Activated CD4-positive, alpha-beta T cell treated with anti-CD3 and anti-CD28 coated beads, Interleukin-2, amount 50 U/mL, for 48 hours (primary cell): Measurements from ENCODE around the gene RNASE13.

Source experiments
- DNase-seq, 2 experiments: peaks; one replicate each; pipeline ENCODE4 v3.0.0-alpha.2; 2020

RNASE13 gene

DNA sequence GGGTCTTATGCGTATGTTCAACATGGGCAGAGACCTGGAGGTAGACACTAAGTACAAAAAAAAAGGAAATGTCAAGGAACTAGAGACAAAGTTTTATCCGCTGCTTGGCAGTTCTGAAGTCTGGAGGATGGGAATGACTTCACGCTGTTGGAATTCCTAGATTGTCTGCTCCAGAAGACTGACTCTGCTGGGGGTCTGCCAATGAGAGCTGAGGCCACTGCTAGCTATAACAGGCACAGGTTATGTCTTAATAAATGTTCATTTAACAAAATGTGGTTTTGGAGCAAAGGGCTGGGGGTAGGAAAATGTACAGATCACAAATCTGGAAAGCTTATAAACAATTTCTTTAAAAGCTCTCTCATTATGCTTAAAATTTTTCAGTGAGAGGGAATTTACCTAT is 28.9 kb upstream of the RNASE13 start:
- no peak for DNase-seq

DNA sequence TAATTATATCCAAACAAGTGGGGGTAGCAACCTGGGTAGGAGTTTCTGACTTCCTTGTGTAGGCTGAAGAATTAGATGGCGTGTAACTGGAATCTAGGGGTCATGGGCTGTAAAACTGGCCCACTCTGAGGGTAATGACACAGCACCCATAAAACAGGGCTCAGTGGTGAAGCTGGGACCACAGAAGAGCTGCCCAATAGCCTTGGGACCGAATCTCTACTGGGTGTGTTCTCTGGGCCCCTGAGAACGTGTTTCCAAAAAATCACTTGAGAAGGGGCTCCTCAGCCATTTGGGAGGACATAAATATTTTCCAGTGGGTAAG is 26.7 kb upstream of the RNASE13 start:
- DNase-seq: no peak

DNA sequence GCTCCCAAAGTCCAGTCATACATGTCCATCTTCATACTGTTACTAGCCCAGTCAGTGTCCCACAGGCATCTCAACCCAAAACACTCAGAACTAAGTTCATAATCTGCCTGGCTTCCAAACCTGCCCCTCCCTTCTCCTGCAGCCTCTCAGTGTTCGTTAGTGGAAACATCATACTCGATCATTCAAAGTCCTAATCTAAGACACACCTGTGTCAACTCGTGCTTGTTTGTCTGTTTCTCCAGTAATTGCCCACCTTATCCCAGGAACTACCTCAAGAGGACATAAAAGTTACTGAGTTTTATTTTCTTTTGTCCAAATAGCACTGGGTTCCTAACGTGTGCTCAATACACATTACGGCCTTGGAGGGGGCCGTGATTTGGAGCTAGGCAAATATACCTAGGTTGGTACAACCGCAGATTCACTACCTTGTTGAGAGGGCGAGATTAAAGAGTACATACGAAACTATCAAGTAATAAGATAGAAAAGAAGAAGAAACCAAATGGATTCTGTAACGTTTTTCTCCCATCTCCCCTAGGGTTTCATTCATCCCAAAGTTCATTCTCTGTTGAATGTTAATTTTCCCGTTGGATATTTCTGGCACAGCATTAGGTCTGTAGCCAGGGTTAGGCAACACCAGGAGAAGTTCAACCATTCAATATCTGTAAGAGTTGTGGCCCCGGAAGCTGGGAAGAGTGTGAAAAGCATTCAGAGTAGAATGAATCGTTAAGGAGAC is 26.2 kb upstream of the RNASE13 start:
- DNase-seq: no peak

DNA sequence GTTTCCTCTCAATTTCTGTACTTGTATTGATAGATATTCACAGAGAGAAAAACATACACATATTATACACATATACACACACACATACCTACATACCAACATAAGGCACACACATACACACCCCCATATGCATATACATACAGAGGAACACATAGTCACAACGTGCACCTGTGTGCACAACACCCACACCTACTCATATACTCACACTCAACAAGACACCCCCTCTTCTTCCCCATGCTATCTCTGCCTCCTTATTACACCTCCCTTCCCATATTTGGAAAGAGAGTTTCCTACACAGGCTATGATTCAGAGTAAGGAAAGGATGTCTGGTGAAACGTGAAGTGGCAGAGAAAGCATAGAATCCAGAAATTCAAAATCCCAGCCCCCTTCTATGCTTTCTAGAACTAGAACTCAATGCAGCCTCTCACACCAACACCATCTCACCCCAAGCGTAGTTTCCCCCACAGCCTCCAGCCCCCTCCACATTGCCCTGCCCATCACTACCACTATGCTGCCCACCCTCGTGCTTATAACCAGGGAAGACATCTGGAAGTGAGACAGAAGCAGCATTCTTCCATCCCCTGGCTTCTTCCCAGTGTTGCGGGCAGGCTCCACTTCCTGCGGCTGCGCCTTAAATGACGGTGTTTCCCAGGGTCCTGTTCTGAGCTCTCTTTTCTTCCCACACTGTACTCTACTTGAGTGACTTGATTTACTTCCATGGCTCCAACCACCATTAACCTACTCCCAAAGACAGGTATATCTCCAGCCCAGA is 25.4 kb upstream of the RNASE13 start:
- no peak for DNase-seq

DNA sequence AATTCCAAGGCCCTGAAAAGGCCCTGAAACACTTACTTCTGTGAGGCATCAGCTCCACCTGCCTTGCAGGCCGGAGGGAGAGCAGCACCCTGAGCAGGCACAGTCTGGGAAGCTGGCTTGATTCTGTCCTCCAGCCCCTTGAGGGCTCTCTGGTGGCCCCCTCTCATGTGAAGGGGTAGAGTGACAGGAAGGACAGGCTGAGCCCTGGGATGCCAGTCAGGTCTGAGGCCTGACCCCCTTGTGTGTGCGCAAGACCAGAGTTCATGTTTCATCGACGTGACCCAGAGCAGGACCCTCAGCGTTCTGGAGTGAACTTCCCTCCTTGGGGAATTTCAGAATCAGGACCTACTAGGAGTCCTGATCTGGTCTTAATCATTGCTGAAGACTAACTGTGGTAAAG is 24.3 kb upstream of the RNASE13 start:
- no peak for DNase-seq

DNA sequence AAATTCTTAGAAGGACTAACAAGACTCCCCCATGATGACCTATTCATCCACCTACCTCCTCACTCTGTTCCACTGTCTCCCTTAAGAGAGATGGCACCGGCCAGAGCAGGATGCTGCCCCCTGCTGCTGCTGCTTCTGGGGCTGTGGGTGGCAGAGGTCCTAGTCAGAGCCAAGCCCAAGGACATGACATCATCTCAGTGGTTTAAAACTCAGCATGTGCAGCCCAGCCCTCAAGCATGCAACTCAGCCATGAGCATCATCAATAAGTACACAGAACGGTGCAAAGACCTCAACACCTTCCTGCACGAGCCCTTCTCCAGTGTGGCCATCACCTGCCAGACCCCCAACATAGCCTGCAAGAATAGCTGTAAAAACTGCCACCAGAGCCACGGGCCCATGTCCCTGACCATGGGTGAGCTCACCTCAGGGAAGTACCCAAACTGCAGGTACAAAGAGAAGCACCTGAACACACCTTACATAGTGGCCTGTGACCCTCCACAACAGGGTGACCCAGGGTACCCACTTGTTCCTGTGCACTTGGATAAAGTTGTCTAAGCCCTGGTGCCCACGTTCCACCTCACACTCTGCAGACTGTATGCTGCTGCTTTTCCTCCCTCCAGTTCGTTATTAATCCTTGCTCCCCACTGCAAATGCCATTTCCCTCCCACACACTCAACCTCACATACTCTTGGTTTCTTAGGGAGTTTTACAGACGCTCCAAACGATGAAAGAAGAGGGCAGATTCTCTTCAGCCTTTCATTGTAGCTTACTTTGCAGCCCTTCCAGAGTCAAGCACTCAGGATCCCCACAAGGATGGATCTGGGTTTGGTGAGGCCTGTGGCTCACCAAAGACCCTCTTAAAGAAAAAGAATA is 23.4 kb upstream of the RNASE13 start, which contains the start of gene RNASE8:
Gene RNASE8 (plus strand): TSS at position 20 of the 873 bp plus-strand sequence. CDS start 71 bp downstream, at position 91.
- no peak for DNase-seq

DNA sequence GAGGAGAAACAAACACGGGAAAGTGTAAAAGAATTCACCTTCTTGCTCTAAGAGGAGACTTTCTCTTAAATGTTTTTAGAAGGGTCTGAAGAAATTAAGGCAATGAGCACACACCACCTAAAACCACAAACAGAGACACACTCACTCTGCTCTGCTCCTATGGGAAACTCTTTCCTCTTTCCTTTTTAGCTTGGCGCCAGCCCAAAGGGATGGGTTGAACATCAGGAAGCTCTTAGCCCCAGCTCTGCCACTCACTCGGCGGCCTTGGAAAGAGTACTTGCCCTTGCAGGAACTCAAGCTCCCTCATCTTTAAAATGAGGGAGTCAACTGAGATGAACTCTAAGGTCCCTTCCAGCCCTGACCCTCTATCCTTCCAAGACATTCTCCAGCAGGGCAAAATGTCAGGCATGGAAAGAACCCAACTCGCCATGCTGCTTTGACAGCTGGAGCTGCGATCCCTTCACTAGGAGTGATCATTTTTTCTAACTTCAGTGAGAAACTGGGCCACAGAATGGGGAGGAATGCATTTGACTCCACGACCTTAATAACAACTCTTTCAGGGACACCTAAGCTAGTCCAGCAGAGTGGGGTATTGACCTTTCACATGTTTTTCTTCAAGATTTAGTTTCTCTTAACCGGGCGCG is 22.0 kb upstream of the RNASE13 start:
- no peak for DNase-seq

DNA sequence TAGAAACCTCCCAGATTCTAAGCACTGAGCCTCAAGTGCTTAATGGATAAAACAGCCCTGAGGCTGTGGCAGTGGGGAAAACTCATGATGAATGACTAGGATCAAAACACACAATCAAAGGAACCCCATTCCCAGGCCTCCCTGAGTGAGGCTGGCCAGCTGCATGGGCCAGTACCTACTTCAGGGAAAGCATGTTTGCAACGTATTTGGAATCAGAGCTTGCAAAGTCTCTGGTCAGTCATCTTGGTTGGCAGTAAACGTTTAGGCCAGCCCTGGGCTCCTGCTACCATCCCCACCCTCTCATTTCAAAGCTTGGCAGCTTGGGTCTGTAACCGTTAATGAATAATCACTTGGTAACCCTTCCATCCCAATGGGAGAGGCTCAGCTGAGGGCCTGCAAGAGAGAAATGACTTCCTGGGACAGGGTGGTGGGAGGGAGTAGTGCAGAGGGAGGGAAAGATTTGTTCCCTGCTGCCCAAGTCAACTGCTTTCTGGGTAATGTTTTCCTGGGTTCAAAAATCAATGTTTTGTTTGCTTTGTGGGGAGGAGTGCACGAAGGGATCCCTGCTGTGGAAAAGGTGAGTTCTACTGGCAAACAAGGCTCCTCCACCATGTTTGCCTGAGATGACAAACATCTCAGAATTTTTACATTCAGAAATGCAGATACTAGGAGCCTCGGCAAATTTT is 21.0 kb upstream of the RNASE13 start:
- no peak for DNase-seq

DNA sequence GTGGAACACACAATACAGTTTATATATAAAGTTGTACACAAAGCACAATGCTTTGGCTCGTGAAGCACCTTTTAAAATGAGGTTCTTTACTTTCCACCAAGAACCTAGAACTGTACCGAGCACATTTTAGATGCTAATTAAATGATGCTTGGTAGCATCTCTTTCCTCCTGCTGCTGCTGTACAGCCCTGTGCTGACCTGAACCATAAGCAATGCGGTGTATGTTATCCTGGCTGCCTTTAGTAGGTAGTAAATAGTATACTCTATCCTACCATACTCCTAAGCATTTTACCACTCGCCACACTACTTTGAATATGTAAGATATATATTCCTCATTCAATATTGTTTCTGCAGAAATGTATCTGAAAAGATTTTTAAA is 20.1 kb upstream of the RNASE13 start:
- no peak for DNase-seq

DNA sequence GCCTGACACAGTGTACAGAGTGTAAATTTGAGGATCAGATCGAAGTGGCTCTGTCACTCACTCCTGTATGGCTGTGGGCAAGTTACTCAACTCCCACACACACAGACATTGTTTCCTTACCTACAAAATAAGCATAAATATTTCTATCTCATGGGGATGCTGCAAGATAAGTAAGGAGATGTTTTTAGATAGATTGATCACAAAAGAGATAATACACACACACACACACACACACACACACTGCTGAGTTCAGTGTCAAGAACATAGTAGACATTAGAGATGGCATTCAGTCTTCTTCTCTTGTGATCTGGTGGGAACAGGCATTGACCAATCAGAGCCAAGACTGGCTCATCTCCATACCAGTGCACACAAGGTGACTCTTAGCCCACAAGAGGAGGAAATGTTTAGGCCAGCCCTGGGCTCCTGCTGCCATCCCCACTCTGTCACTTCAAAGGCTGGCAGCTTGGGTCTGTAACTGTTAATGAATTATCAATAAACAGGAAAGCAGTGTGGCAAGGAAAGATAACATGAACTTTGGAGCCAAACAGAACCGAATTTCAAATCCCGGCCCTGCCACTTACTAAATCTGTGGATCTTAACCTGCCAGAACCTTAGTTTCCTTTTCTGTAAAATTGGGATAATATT is 19.6 kb upstream of the RNASE13 start:
- DNase-seq: no peak

DNA sequence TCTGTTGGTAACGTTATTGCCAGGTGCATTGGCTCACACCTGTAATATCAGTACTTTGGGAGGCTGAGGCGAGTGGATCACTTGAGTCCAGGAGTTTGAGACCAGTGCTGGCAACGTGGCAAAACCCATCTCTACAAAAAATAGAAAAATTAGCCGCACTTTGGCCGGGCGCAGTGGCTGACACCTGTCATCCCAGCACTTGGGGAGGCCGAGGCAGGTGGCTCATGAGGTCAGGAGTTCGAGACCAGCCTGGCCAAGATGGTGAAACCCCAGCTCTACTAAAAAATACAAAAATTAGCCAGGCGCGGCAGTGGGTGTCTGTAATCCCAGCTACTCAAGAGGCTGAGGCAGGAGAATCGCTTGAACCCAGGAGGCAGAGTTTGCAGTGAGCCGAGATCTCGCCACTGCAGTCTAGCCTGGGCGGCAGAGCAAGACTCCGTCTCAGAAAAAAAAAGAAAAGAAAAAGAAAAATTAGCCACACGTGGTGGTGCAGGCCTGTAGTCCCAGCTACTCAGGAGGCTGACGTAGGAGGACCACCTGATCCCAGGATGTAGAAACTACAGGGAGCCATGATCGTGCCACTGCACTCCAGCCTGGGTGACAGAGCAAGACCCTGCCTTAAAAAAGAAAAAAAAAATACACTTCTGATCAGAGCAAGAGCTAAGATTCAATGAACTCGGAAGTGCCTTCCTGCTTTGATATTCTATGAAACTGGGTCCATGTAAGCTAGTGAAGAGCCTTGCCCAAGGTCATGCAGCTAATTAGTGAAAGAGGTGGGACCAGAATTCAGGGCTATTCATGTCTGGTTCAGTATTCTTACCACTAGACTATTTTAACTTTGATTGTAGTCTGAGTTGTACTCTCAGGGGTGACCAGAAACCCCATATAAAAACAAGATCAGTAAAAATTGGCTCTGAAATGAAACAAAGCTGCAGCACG is 18.8 kb upstream of the RNASE13 start:
- DNase-seq: no peak

DNA sequence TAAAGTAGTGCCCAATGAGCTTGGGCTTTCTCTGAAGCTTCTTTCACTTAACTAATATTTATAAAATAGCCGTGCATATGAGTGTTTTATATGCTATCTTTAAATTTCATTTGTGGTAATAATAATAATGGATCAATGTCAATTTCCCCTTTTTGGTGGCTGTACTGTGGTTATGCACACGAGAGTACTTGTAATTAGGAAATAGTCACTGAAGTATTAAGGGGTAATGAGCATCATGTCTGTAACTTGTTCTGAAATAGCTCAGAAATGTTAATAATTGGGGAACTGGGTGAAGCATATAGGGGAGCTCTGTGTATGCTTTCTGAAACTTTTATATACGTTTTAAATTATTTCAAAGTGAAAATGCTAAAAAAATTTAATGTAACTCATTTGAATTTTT is 16.0 kb upstream of the RNASE13 start:
- no peak for DNase-seq

DNA sequence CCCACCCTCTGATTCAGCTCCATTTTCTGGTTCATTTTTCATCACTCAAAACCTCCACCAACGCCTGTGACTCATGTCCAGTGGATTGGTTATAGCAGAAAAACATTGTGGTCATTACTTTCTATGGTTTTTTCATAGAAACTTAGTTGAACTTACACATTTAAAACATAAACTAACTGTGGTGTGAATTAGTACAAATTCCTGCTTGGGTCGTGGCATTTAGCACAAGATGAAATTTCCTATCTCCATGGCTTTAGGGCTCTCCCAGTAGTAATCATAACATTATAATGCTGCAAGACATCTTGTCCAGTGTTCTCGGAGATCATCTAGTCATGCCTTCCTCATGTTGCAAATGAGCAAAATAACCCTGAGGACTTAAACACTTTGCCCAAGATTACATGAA is 14.7 kb upstream of the RNASE13 start:
- DNase-seq: no peak

DNA sequence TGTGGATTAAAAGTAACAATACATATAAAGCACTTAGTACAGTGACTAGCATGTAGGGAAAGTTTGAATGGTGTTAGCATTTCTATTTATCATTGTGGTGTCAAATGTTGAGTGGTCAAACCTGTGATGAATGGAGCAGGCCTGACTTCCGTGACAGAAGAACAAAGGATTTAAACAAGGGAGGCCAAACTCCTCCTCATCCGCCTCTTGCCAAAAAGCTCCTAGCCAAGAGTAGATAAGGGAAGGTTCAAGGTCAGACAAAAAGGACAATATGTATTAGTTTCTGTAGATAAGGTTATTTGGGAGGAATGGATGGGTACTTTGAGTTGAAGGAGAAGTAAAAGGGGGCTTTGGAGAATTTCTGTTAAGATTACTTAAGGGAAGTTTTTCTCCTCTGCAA is 14.0 kb upstream of the RNASE13 start:
- DNase-seq: no peak

DNA sequence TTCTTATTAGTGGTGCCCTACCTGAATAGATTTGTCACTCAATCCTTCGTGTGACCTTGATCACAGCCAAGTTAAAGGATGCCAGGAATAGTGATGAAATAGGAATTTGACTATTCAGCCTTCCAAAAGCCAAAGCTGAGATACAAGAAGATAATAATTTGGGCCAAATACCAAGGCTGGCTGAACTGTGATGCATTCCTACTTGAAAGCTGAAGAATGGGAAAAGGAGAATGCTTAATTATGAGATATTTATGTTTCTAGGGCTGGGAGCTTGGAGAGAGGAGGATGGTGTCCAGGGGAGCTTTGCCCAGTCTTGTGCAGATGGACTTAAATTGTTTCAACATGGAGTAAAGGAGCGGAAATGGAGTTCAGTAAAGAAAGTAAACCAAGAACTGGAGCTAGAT is 12.8 kb upstream of the RNASE13 start:
- no peak for DNase-seq

DNA sequence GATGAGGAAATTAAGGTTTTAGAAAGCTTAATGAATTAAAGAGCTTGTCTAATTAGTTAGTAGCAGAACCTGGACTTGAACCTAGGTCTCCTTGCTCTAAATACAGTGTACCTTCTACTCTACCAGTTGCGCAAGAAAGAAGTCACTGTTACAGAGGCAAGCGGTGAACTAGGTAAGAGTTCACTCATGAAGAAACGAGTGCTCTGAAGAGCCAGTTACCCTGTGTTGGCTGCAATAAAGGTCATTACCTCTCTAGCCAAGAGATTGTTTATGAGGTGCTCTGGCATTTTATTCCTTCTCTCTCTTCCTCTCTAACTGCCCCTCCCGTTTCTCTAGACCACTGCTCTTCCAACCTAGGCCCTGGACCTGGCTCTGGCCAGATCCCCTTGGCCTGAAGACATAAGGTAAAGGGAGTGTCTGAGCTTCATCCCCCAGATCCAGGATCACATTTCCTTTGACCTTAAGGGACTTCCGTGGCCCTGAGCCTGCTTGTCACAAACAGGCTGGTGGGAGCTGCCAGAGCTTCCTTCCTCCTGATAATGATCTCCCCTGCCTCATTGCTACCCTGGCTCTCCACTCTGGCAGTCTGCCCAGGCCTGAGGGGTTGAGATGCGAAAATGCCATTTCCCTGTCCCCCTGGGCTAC is 9.5 kb upstream of the RNASE13 start:
- no peak for DNase-seq

DNA sequence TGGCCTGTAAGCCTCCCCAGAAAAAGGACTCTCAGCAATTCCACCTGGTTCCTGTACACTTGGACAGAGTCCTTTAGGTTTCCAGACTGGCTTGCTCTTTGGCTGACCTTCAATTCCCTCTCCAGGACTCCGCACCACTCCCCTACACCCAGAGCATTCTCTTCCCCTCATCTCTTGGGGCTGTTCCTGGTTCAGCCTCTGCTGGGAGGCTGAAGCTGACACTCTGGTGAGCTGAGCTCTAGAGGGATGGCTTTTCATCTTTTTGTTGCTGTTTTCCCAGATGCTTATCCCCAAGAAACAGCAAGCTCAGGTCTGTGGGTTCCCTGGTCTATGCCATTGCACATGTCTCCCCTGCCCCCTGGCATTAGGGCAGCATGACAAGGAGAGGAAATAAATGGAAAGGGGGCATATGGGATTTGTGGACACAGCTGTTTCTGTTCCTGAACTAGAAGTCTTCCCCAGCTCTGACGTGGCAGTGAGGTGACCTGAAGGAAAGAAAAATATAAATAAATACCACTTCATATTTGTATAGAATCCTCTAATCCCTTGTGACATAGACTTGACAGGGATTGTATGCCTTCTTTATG is 8.9 kb upstream of the RNASE13 start:
- DNase-seq: no peak

DNA sequence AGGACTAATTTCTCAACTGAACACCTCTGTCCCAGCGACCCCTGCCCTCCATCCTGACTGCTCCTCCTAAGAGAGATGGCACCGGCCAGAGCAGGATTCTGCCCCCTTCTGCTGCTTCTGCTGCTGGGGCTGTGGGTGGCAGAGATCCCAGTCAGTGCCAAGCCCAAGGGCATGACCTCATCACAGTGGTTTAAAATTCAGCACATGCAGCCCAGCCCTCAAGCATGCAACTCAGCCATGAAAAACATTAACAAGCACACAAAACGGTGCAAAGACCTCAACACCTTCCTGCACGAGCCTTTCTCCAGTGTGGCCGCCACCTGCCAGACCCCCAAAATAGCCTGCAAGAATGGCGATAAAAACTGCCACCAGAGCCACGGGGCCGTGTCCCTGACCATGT is 8.3 kb upstream of the RNASE13 start:
- no peak for DNase-seq

DNA sequence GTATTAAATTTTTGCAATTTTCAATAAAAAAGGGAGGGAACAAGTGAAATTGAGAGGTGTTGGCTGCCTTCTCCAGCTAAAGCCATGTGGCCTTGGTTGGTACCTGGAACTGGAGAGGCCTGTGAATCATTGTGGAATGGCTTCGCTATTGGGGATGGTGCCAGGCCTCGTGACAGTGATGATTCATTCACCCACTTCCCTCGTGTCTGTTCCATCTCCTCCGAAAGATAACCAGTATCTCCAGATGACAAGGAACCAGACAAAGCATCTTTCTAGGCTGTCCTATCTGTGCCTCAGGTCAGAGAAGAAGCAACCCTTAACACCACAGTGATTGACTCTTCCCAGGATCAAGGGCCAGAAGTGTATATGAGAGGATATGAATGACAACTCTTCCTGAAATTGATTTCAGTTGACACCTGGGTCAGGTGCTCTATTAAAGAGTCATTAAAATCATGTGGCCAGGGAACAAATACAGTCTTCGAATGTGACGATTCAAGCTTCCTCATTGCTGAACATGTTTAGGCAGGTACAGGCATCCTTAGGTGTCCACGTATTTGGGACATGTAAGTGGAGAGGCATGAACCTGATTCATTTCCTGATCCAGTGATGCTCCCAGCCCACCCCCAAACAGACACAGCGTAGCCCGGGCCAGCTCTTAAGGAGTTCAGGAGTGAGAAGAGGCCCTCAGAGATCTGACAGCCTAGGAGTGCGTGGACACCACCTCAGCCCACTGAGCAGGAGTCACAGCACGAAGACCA is 7.2 kb upstream of the RNASE13 start, which contains the start of gene RNASE7:
Gene RNASE7 (plus strand): TSS at position 687 of the 758 bp plus-strand sequence. CDS start 631 bp downstream, outside the sequence.
- DNase-seq: no peak
